GM12872 (cell line): ENCODE results near the gene ADGRG4.

Source experiments
- CTCF ChIP-seq: IDR thresholded peaks from 3 replicates; pipeline ENCODE4 v1.5.1; 2011; ENCODE audit warnings: low read depth, mild to moderate bottlenecking, low read length, moderate library complexity; ENCODE audit not compliant: insufficient read depth

The ADGRG4 gene

DNA sequence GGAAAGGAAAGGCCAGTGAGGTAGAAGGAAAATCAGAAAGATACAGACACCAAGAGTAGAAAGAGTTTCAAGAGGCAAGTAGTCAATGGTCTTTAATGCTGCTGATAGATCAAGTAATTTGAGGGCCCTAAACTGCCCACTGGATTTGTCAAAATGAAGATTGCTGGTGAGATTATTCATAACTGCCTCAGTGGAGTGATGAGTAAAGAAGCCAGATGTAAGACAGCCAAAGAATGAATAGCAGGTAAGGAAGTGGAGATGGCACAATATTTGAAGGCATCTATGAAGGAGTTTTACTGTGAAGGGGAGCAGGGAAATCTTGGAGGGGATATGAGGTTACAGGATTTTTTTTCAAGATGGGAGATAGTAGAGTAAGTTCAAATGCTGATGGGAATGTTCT lies 147.2 kb downstream of the ADGRG4 start:
- no peak for TF ChIP-seq CTCF

DNA sequence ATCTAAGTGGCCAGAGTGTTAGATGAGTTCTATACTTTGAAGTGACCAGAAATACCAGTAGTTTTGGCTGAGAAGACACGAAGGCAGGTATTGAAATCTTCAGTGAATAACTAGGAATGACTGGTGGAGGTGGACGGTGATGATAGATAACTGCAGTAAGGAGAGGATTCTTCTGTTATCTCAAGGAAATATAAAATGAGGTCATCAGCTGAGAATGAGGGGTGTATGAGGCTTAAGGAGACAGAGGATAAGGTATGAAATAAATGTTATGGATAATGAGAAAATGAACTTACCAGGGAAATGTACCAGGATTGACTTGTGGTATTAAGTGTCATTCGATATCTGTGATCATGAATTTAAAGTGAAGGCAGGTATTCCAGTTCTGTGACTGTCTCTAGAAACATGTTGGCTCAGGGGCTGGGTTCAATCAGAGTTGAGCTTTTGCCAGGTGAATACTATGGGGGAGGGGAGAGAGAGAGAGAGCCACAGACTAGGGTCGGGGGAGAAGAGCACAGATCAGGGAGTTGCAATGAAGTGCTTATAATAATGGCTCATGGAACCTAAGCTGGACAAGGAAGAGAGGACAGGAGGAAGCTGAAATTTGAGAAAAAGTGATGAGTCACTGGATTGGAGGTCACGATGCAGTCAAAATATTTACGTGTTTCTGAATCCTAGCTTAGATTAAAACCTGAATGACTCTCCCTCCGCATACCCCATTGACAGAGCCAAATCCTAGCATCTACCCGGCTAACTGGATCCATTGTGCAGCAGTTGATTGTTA lies 149.5 kb downstream of the ADGRG4 start:
- TF ChIP-seq CTCF, result no peak

DNA sequence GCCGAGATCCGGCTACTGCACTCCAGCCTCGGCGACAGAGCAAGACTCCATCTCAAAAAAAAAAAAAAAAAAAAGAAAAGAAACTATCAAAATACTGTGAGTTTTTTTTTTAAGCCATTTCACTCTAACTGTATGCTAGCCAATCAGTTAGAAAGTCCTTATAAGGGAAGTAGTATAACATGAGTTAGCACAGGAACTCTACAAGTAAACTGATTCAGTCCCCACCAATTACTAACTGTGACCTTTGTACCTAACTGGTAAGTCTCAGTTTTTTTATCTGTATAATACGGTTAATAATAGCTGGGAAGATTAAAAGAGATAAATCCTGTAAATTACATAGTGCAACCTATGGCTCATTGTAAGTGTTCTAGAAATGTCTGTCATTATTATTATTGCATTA lies 151.9 kb downstream of the ADGRG4 start:
- no peak for TF ChIP-seq CTCF

DNA sequence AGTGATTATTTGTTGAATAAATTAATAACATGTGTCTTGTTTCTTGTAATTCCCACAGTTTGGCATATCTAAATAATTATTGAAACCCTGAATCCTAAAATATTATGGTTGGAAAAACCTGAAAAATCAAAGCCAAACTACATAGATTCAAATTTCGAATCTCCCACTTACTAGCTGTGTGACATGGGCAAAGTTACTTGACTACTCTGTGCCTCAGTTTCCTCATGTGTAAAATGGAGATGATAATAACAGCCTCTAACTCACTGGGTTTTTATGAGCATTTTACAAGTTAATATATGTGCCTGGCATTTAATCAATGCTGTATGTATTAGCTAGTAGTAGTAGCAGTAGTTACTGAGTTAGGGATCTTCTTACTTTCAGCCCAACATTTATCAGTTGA lies 152.4 kb downstream of the ADGRG4 start:
- no peak for TF ChIP-seq CTCF

DNA sequence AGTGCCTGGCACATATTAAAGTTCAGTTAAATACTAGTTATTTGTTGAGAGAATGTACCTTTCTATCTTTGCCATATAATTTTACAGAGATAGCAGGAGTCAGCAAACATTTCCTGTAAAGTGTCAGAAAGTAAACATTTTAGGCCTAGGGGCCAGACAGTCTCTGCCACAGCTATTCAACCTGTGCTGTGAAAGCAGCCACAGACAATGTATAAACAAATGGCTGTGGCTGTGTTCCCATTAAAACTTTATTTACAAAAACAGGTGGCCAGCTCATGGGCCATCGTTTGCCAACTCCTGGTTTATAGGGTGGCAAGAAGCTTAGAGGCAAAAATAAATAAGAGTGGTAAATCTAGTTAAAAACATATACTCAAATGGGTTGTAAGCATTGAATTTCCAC lies 153.0 kb downstream of the ADGRG4 start:
- TF ChIP-seq CTCF, result no peak

GRCh38 chrX:136456133-136456532 lies 155.4 kb downstream of the ADGRG4 start:
- no peak for TF ChIP-seq CTCF

DNA sequence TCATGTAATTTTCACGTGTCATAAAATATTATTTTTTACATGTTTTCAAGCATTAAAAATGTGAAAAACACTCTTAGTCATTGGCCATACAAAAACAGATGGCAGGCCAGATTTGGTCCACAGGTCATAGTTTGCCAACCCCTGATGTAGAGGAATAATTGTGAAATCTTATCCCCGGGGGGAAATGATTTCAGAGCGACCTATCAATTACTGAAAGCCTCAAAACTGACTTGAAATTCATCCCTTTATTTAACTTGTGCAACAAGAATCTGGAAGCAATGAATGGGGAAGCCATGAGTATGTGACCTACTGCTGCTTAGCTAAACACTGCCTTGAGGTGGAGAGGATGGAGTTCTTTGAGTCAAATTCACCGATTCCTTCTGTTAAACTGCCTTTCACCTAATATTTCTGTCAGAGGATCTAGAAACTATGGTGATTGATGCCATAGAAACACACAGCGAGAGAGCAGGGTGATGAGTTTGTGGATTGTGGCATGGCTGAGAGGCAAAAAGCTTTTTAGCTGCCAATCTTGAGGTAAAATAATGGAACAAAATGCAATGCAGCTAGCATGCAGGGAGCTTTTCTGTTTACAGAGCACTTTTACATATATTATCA lies 156.6 kb downstream of the ADGRG4 start:
- no peak for TF ChIP-seq CTCF
